Lung (tissue), 12 donors: Measurements from ENCODE around the gene NLRP6. TPM values are rescaled to one million over a fixed set of nuclear protein-coding genes. Genes with fewer than 3 reads are reported as not detected.

Source experiments
- ATAC-seq: fragments of 200-7000 bp; cut with Tn5 transposase; one replicate; pipeline ENCODE4 v1.9.1; 2020; ENCODE audit warnings: moderate number of reproducible peaks; ENCODE audit not compliant: insufficient read depth, low FRiP score
- DNase-seq, 3 donors: peaks; one replicate each; pipeline ENCODE4 v3.0.0-alpha.2; 2013 to 2017
- H3K27ac ChIP-seq, 2 donors: one replicate each; pipeline ENCODE4 v1.5.1; 2013; ENCODE audit warnings: mild to moderate bottlenecking in 2 of 2, moderate library complexity in 2 of 2, control low read depth in 1 of 2, inconsistent platforms in 1 of 2, low read depth in 1 of 2, low read length in 1 of 2
- H3K27me3 ChIP-seq, 3 donors: one replicate each; pipeline ENCODE4 v1.5.1; 2013; ENCODE audit warnings: low read length in 2 of 3; ENCODE audit not compliant: control insufficient read depth in 3 of 3, insufficient read depth in 3 of 3
- H3K36me3 ChIP-seq, 4 donors: one replicate each; pipeline ENCODE4 v1.5.1; 2013; ENCODE audit warnings: low read length in 4 of 4, mild to moderate bottlenecking in 1 of 4, moderate library complexity in 1 of 4; ENCODE audit not compliant: control insufficient read depth in 4 of 4, insufficient read depth in 4 of 4
- H3K4me1 ChIP-seq, 5 donors: one replicate each; pipeline ENCODE4 v1.5.1; 2013; ENCODE audit warnings: low read length in 5 of 5, mild to moderate bottlenecking in 2 of 5, moderate library complexity in 1 of 5; ENCODE audit not compliant: control insufficient read depth in 5 of 5, insufficient read depth in 5 of 5
- H3K4me3 ChIP-seq: one replicate; pipeline ENCODE4 v1.5.1; 2013; ENCODE audit warnings: mild to moderate bottlenecking, control low read depth, moderate library complexity
- H3K9ac ChIP-seq, 2 donors: one replicate each; pipeline ENCODE4 v1.5.1; 2013; ENCODE audit warnings: low read length in 2 of 2, control low read depth in 1 of 2; ENCODE audit not compliant: insufficient read depth in 1 of 2
- H3K9me3 ChIP-seq, 4 donors: one replicate each; pipeline ENCODE4 v1.5.1; 2013; ENCODE audit warnings: low read length in 3 of 4, mild to moderate bottlenecking in 1 of 4, moderate library complexity in 1 of 4; ENCODE audit not compliant: control insufficient read depth in 4 of 4, insufficient read depth in 3 of 4
- CTCF ChIP-seq: IDR thresholded peaks from 2 replicates; pipeline ENCODE4 v1.5.1; 2012; ENCODE audit warnings: mild to moderate bottlenecking; ENCODE audit errors: control extremely low read depth, extremely low read depth
- WGBS, 2 donors: extraction: QIAGEN DNeasy Blood & Tissue Kit; methylation state at CpG; one replicate each; pipeline ENCODE4 v1.1.7; 2013; 5-methylcytosine and 5-hydroxymethylcytosine counted together
- polyA plus RNA-seq, 2 donors: library from polyadenylated mRNA; stranded (reverse); fragments of 200-250 nt; gene quantifications; one replicate each; pipeline ENCODE4 v1.2.1, GENCODE V29; 2013
- total RNA-seq, 2 donors: library from RNA; depleted of rRNA in 1 of 2; stranded (reverse); fragments of >200 nt in 1 of 2; gene quantifications; one replicate each; pipeline ENCODE4 v1.2.1, GENCODE V29; 2014 to 2021
- donor health status: control.
- donor health status: control.
- donor health status: Bipolar disorder and iron deficiency.
- donor health status: healthy.
- donor health status: DM: yes; HTN: yes; CAD: no.

The NLRP6 gene
- total and polyA plus RNA-seq, 4 donors = 0.08 to 9.6 (median 2.4) TPM

- TF ChIP-seq CTCF = no peak
- peaks cover 0 to 7% (median 0%) of the 10 kb centered on the region in 5 donors for H3K4me1 ChIP-seq
- no peaks in the 10 kb centered on the region for H3K36me3 ChIP-seq
- H3K4me3 ChIP-seq = peak overlapping the region; percentile 24
- H3K9me3 ChIP-seq = no peaks in the 10 kb centered on the region
- peak in 1 of 3 donors; percentile 41 for DNase-seq
- WGBS, 2 donors = 16 to 31% methylated on average over 21 of the region's 21 CpGs
- peaks cover 0 to 7% (median 4%) of the 10 kb centered on the region in 3 donors for H3K27me3 ChIP-seq
- no peak for ATAC-seq
- H3K27ac ChIP-seq = peak overlapping the region in 1 of 2 donors; percentile 93
- H3K9ac ChIP-seq = peak overlapping the region in 1 of 2 donors; percentile 46
These were observed 8.9 kb upstream of the NLRP6 start for GRCh38 chr11:269146-269890.

GRCh38 chr11:270451-271318 lies 7.5 kb upstream of the NLRP6 start:
- ATAC-seq (no peak), DNase-seq (no peak)
- H3K27ac ChIP-seq = no peak overlapping the region
- H3K36me3 ChIP-seq = no peaks in the 10 kb centered on the region
- no peaks in the 10 kb centered on the region for H3K9me3 ChIP-seq
- peaks cover 0 to 15% (median 4%) of the 10 kb centered on the region in 3 donors for H3K27me3 ChIP-seq
- 84 to 88% methylated on average over 18 of the region's 18 CpGs for WGBS, 2 donors
- peaks cover 0 to 7% (median 0%) of the 10 kb centered on the region in 5 donors for H3K4me1 ChIP-seq
- H3K4me3 ChIP-seq = no peak overlapping the region
- H3K9ac ChIP-seq = no peak overlapping the region
- TF ChIP-seq CTCF = no peak

- peaks cover 0 to 20% (median 6%) of the 10 kb centered on the region in 3 donors for H3K27me3 ChIP-seq
- ATAC-seq (no peak), DNase-seq (no peak)
- no peak for TF ChIP-seq CTCF
- no peaks in the 10 kb centered on the region for H3K9me3 ChIP-seq
- no peak overlapping the region for H3K9ac ChIP-seq
- 79 to 86% methylated on average over 8 of the region's 8 CpGs for WGBS, 2 donors
- H3K4me1 ChIP-seq = peaks cover 0 to 7% (median 0%) of the 10 kb centered on the region in 5 donors
- H3K4me3 ChIP-seq = no peak overlapping the region
- H3K27ac ChIP-seq = no peak overlapping the region
- H3K36me3 ChIP-seq = no peaks in the 10 kb centered on the region
These were observed 6.9 kb upstream of the NLRP6 start for GRCh38 chr11:271319-271715.
